ENCODE measurements around the gene GAR1. TPM values are rescaled to one million over a fixed set of nuclear protein-coding genes. Genes with fewer than 3 reads are reported as not detected.

GAR1 gene
- total RNA-seq, 4 donors from 2014 or later: 2.1 to 4.9 (median 4.2) TPM; not detected in 1

GRCh38 chr4:109861916-109862511, 46.5 kb downstream of the GAR1 start:
- no peak overlapping the region for H3K27ac ChIP-seq
- H3K4me3 ChIP-seq: no peak overlapping the region
- no peaks in the 10 kb centered on the region for H3K4me1 ChIP-seq
- TF ChIP-seq POLR2A (IDR thresholded peaks at IDR 0.05) (no peak), CTCF (IDR thresholded peaks at IDR 0.05) (no peak)
- no peak for DNase-seq
- H3K27me3 ChIP-seq: no peaks in the 10 kb centered on the region
- peaks cover 0 to 8% (median 0%) of the 10 kb centered on the region in 4 donors for H3K9me3 ChIP-seq
- no peaks in the 10 kb centered on the region for H3K36me3 ChIP-seq

- Histone ChIP-seq H3K4me3 (no peak overlapping the region), H3K27me3 (no peaks in the 10 kb centered on the region), H3K36me3 (no peaks in the 10 kb centered on the region), H3K4me1 (no peaks in the 10 kb centered on the region), H3K27ac (no peak overlapping the region), H3K9me3 (peaks cover 0 to 8% (median 0%) of the 10 kb centered on the region in 4 donors)
- TF ChIP-seq CTCF (IDR thresholded peaks at IDR 0.05) (no peak), POLR2A (IDR thresholded peaks at IDR 0.05) (no peak)
- no peak for DNase-seq
These were observed 48.6 kb downstream of the GAR1 start for GRCh38 chr4:109864134-109864533.

- DNase-seq: no peak
- no peak overlapping the region for H3K4me3 ChIP-seq
- no peak overlapping the region for H3K27ac ChIP-seq
- no peaks in the 10 kb centered on the region for H3K27me3 ChIP-seq
- TF ChIP-seq POLR2A (IDR thresholded peaks at IDR 0.05): no peak
- H3K36me3 ChIP-seq: no peaks in the 10 kb centered on the region
- no peaks in the 10 kb centered on the region for H3K9me3 ChIP-seq
- H3K4me1 ChIP-seq: no peaks in the 10 kb centered on the region
These were observed 54.5 kb downstream of the GAR1 start for GRCh38 chr4:109870061-109870460.

- DNase-seq: no peak
- Histone ChIP-seq H3K9me3 (no peaks in the 10 kb centered on the region), H3K27ac (no peak overlapping the region), H3K4me3 (no peak overlapping the region), H3K27me3 (no peaks in the 10 kb centered on the region), H3K4me1 (no peaks in the 10 kb centered on the region), H3K36me3 (no peaks in the 10 kb centered on the region)
- no peak for TF ChIP-seq CTCF (IDR thresholded peaks at IDR 0.05)
- TF ChIP-seq POLR2A (IDR thresholded peaks at IDR 0.05): no peak
These were observed 56.5 kb downstream of the GAR1 start for GRCh38 chr4:109872065-109872464.

- Histone ChIP-seq H3K9me3 (no peaks in the 10 kb centered on the region), H3K4me1 (no peaks in the 10 kb centered on the region), H3K36me3 (no peaks in the 10 kb centered on the region), H3K27ac (no peak overlapping the region), H3K4me3 (no peak overlapping the region), H3K27me3 (no peaks in the 10 kb centered on the region)
- no peak for DNase-seq
- TF ChIP-seq POLR2A (IDR thresholded peaks at IDR 0.05): no peak
- TF ChIP-seq CTCF (IDR thresholded peaks at IDR 0.05): no peak
These were observed 57.5 kb downstream of the GAR1 start for GRCh38 chr4:109872950-109873656.

GRCh38 chr4:109873791-109874514, 58.4 kb downstream of the GAR1 start:
- H3K4me3 ChIP-seq: no peak overlapping the region
- H3K36me3 ChIP-seq: no peaks in the 10 kb centered on the region
- H3K27ac ChIP-seq: no peak overlapping the region
- no peaks in the 10 kb centered on the region for H3K9me3 ChIP-seq
- no peaks in the 10 kb centered on the region for H3K27me3 ChIP-seq
- TF ChIP-seq POLR2A (IDR thresholded peaks at IDR 0.05) (no peak), CTCF (IDR thresholded peaks at IDR 0.05) (no peak)
- DNase-seq: no peak
- no peaks in the 10 kb centered on the region for H3K4me1 ChIP-seq

All from Peyer's patch (tissue), 4 donors.